HEK293 (cell line): ENCODE measurements around the gene CDC42EP5.

Experiments used
- CTCF ChIA-PET: fragments of 350-600 bp; formaldehyde crosslinking; extraction: SDS; loops from one replicate; lab custom pipeline; 2021; ENCODE audit warnings: antibody characterized with exemption; lab: Yijun Ruan, JAX
- POLR2A ChIA-PET: fragments of 300-600 bp; formaldehyde crosslinking; extraction: SDS; loops from one replicate; lab custom pipeline; 2020; ENCODE audit warnings: antibody characterized with exemption, inconsistent platforms; lab: Yijun Ruan, JAX
- H3K27ac ChIP-seq: fragments of 200-500 bp; sonication (Bioruptor generic); 2 replicates; pipeline ENCODE4 v1.5.1; 2014; ENCODE audit warnings: low read depth, low read length, control low read depth, inconsistent platforms; ENCODE audit errors: extremely low read depth
- H3K36me3 ChIP-seq, 2 experiments: fragments of 200-500 bp in 1 of 2; sonication (Bioruptor generic) in 1 of 2; 1 replicate in 1 of 2; 2 replicates in 1 of 2; pipeline ENCODE4 v1.5.1; 2014 to 2017; ENCODE audit warnings: inconsistent platforms in 2 of 2, low read length in 2 of 2; ENCODE audit not compliant: control insufficient read depth in 2 of 2, insufficient read depth in 1 of 2
- H3K4me1 ChIP-seq: fragments of 200-500 bp; sonication (Bioruptor generic); 2 replicates; pipeline ENCODE4 v1.5.1; 2014; ENCODE audit warnings: mild to moderate bottlenecking, low read length, inconsistent platforms; ENCODE audit not compliant: control insufficient read depth, insufficient read depth
- H3K4me3 ChIP-seq: 2 replicates; pipeline ENCODE4 v1.5.1; 2011; ENCODE audit warnings: low read depth, mild to moderate bottlenecking, control low read depth, low read length, moderate library complexity
- H3K9me3 ChIP-seq: fragments of 200-500 bp; sonication (Bioruptor generic); 2 replicates; pipeline ENCODE4 v1.5.1; 2014; ENCODE audit warnings: low read depth, low read length, inconsistent platforms; ENCODE audit not compliant: control insufficient read depth, insufficient read depth
- AEBP2 ChIP-seq: fragments of 450-650 bp; formaldehyde crosslinking; IDR thresholded peaks from 2 replicates; pipeline ENCODE4 v1.5.1; 2016; ENCODE audit warnings: missing biosample characterization, missing genetic modification characterization, borderline replicate concordance
- GLIS1 ChIP-seq: fragments of 450-650 bp; formaldehyde crosslinking; IDR thresholded peaks from 2 replicates; pipeline ENCODE4 v1.5.1; 2016; ENCODE audit warnings: missing biosample characterization, missing genetic modification characterization
- KLF8 ChIP-seq: fragments of 450-650 bp; formaldehyde crosslinking; IDR thresholded peaks from 2 replicates; pipeline ENCODE4 v1.5.1; 2016; ENCODE audit warnings: missing biosample characterization, missing genetic modification characterization
- MYNN ChIP-seq: fragments of 450-650 bp; formaldehyde crosslinking; IDR thresholded peaks from 2 replicates; pipeline ENCODE4 v1.5.1; 2016; ENCODE audit warnings: missing biosample characterization, missing genetic modification characterization, borderline replicate concordance
- ZFHX2 ChIP-seq: fragments of 450-650 bp; formaldehyde crosslinking; conservative IDR thresholded peaks from 2 replicates; pipeline ENCODE4 v1.5.1; 2016; ENCODE audit warnings: missing biosample characterization, missing genetic modification characterization
- ZIC2 ChIP-seq: fragments of 450-650 bp; formaldehyde crosslinking; IDR thresholded peaks from 2 replicates; pipeline ENCODE4 v1.5.1; 2016; ENCODE audit warnings: missing biosample characterization, missing genetic modification characterization
- ZNF121 ChIP-seq: fragments of 450-650 bp; formaldehyde crosslinking; IDR thresholded peaks from 2 replicates; pipeline ENCODE4 v1.5.1; 2016; ENCODE audit warnings: missing biosample characterization, missing genetic modification characterization
- ZNF155 ChIP-seq: fragments of 450-650 bp; formaldehyde crosslinking; IDR thresholded peaks from 2 replicates; pipeline ENCODE4 v1.5.1; 2016; ENCODE audit warnings: missing biosample characterization, missing genetic modification characterization
- ZNF266 ChIP-seq: fragments of 450-650 bp; formaldehyde crosslinking; IDR thresholded peaks from 2 replicates; pipeline ENCODE4 v1.5.1; 2016; ENCODE audit warnings: missing biosample characterization, missing genetic modification characterization, low read depth
- ZNF274 ChIP-seq, 2 experiments: fragments of 200-500 bp in 1 of 2; fragments of 450-650 bp in 1 of 2; sonication (Bioruptor generic) in 1 of 2; formaldehyde crosslinking in 1 of 2; IDR thresholded peaks; 2 replicates each; pipeline versions ENCODE4 v1.5.1 to v1.6.1; 2014 to 2016; ENCODE audit warnings: borderline replicate concordance in 1 of 2, inconsistent platforms in 1 of 2, low read length in 1 of 2, missing biosample characterization in 1 of 2, missing genetic modification characterization in 1 of 2
- ZNF350 ChIP-seq: fragments of 450-650 bp; formaldehyde crosslinking; IDR thresholded peaks from 2 replicates; pipeline ENCODE4 v1.5.0; 2017; ENCODE audit warnings: missing biosample characterization, mild to moderate bottlenecking, missing genetic modification characterization
- ZNF426 ChIP-seq: fragments of 450-650 bp; formaldehyde crosslinking; IDR thresholded peaks from 2 replicates; pipeline ENCODE4 v1.5.1; 2017; ENCODE audit warnings: missing biosample characterization, missing genetic modification characterization, mild to moderate bottlenecking, inconsistent platforms, moderate library complexity
- ZNF600 ChIP-seq: fragments of 450-650 bp; formaldehyde crosslinking; IDR thresholded peaks from 2 replicates; pipeline ENCODE4 v1.5.1; 2016; ENCODE audit warnings: missing biosample characterization, missing genetic modification characterization
- ZNF677 ChIP-seq: fragments of 450-650 bp; IDR thresholded peaks from 2 replicates; pipeline ENCODE4 v1.5.0; 2018; ENCODE audit warnings: missing biosample characterization, mild to moderate bottlenecking, missing genetic modification characterization, moderate library complexity
- ZNF768 ChIP-seq: fragments of 450-650 bp; formaldehyde crosslinking; IDR thresholded peaks from 2 replicates; pipeline ENCODE4 v1.5.1; 2018; ENCODE audit warnings: missing biosample characterization, mild to moderate bottlenecking, missing genetic modification characterization
- TF ChIP-seq, protein P1 (sequence below): fragments of 450-650 bp; formaldehyde crosslinking; IDR thresholded peaks from 2 replicates; pipeline ENCODE4 v1.5.1; 2016; ENCODE audit warnings: missing biosample characterization, missing genetic modification characterization
- TF ChIP-seq, protein P2 (sequence below): fragments of 450-650 bp; formaldehyde crosslinking; IDR thresholded peaks from 2 replicates; pipeline ENCODE4 v1.5.1; 2016; ENCODE audit warnings: missing biosample characterization, missing genetic modification characterization
- TF ChIP-seq, protein P3 (sequence below): fragments of 450-650 bp; formaldehyde crosslinking; IDR thresholded peaks from 2 replicates; pipeline ENCODE4 v1.5.1; 2016; ENCODE audit warnings: missing biosample characterization, missing genetic modification characterization

CDC42EP5 gene

GRCh38 chr19:54429545-54430227 lies 43.4 kb downstream of the CDC42EP5 start:
- Histone ChIP-seq H3K9me3 (no peaks in the 10 kb centered on the region), H3K36me3 (peaks cover 0 to 4% of the 10 kb centered on the region in 2 experiments; a peak in 1 of 3 replicates), H3K4me1 (peaks cover 10% of the 10 kb centered on the region), H3K4me3 (no peak overlapping the region), H3K27ac (no peak overlapping the region)
- CTCF ChIA-PET: interaction anchor here (0.6 to 2.8 kb wide), 6 partner anchors 9 to 1111 kb away, joined by 3 to 15 read pairs (median 5); no protein-coding TSS in a partner anchor
- POLR2A ChIA-PET: interaction anchor here (0.6 to 3.0 kb wide), 11 partner anchors 7 to 268 kb away, joined by 3 to 18 read pairs (median 4); partner anchors contain the start of genes CDC42EP5, LENG8 and LENG9
- TF ChIP-seq MYNN (tag by site-specific recombination) (no peak), ZNF155 (no peak)
- TF ChIP-seq, protein P1, sequence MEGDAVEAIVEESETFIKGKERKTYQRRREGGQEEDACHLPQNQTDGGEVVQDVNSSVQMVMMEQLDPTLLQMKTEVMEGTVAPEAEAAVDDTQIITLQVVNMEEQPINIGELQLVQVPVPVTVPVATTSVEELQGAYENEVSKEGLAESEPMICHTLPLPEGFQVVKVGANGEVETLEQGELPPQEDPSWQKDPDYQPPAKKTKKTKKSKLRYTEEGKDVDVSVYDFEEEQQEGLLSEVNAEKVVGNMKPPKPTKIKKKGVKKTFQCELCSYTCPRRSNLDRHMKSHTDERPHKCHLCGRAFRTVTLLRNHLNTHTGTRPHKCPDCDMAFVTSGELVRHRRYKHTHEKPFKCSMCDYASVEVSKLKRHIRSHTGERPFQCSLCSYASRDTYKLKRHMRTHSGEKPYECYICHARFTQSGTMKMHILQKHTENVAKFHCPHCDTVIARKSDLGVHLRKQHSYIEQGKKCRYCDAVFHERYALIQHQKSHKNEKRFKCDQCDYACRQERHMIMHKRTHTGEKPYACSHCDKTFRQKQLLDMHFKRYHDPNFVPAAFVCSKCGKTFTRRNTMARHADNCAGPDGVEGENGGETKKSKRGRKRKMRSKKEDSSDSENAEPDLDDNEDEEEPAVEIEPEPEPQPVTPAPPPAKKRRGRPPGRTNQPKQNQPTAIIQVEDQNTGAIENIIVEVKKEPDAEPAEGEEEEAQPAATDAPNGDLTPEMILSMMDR (tag by site-specific recombination): 0 out of 2 replicates have a peak, but pooled peaks have one; percentile 22
- TF ChIP-seq, all 188 proteins: peak for 1

DNA sequence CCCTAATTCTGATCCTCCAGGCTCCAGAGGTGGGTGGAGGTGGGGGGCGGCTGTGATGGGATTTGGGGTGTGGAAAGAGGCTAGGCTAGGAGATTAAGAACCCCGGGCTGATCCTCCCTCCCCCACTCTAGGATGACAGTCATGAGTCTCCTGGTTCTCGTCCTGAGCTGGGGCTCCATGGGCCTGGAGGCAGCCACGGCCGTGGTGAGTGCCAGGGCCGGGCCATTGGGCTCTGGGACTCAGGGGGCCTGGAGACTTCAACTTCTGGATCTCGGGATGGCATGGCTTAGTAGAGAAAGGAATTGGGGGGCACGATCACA lies 44.0 kb downstream of the CDC42EP5 start:
- Histone ChIP-seq H3K4me1 (peaks cover 10% of the 10 kb centered on the region), H3K36me3 (no peaks in the 10 kb centered on the region), H3K9me3 (no peaks in the 10 kb centered on the region), H3K4me3 (no peak overlapping the region), H3K27ac (no peak overlapping the region)
- POLR2A ChIA-PET: interaction anchor here (0.6 to 3.0 kb wide), 6 partner anchors 9 to 268 kb away, joined by 3 to 18 read pairs (median 7); partner anchors contain the start of genes CDC42EP5 and LENG8
- CTCF ChIA-PET: interaction anchor here (0.6 to 2.8 kb wide), 4 partner anchors 10 to 1111 kb away, joined by 3 to 15 read pairs (median 5); no protein-coding TSS in a partner anchor
- TF ChIP-seq ZFHX2 (tag by site-specific recombination): peak; percentile 47
- TF ChIP-seq GLIS1 (tag by site-specific recombination): no peak

DNA sequence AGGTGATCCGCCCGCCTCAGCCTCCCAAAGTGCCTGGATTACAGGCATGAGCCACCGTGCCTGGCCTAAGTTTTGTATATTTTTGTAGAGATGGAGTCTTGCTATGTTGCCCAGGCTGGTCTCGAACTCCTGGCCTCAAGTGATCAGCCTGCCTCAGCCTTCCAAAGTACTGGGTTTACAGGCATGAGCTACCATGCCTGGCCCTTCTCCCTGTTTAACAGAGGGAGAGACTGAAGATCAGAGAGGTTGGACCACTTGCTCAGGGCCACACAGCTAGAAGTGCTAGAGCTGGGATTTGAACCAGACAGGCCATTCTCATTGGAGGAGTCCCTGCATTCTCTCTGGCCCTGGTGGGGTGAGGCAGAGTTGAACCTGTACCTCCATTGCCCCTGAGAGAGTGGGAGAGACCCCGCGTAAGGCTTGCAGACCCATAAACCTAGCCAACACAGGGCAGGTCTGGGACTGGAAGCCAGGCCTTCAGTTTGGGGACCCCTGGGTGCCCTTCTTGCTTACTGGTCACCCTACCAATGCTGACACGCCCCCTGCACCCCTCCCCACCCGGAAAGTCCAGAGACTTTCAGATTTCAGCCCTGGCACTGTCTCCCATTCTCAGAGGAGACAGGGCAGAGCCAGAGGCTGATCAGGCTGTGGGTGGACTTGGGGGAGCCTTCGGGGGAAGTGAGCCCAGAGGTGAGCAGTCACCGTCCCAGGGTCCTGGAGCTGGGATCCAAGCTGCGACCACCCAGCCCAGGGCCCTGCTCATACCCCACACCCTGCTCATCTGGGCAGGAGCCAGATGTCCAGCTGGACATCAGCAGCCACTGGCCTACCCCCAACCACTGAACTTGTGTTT lies 44.5 kb downstream of the CDC42EP5 start:
- TF ChIP-seq ZNF121: peak; percentile 85
- peak; percentile 73; the same call in 1 of the 2 replicates for TF ChIP-seq ZNF768 (tag by site-specific recombination)
- TF ChIP-seq, protein P2, sequence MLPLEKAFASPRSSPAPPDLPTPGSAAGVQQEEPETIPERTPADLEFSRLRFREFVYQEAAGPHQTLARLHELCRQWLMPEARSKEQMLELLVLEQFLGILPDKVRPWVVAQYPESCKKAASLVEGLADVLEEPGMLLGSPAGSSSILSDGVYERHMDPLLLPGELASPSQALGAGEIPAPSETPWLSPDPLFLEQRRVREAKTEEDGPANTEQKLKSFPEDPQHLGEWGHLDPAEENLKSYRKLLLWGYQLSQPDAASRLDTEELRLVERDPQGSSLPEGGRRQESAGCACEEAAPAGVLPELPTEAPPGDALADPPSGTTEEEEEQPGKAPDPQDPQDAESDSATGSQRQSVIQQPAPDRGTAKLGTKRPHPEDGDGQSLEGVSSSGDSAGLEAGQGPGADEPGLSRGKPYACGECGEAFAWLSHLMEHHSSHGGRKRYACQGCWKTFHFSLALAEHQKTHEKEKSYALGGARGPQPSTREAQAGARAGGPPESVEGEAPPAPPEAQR: no peak
- TF ChIP-seq, all 188 proteins: peak for 2
- no peaks in the 10 kb centered on the region for H3K36me3 ChIP-seq
- no peak overlapping the region for H3K27ac ChIP-seq
- peaks cover 10% of the 10 kb centered on the region for H3K4me1 ChIP-seq
- H3K9me3 ChIP-seq: no peaks in the 10 kb centered on the region
- ChIA-PET CTCF (interaction anchor here (0.6 to 2.8 kb wide), 5 partner anchors 10 to 1112 kb away, joined by 3 to 15 read pairs (median 5); no protein-coding TSS in a partner anchor), POLR2A (interaction anchor here (0.6 to 3.0 kb wide), 7 partner anchors 10 to 237 kb away, joined by 3 to 18 read pairs (median 4); partner anchors contain the start of genes CDC42EP5, LENG8 and LENG9)
- no peak overlapping the region for H3K4me3 ChIP-seq

DNA sequence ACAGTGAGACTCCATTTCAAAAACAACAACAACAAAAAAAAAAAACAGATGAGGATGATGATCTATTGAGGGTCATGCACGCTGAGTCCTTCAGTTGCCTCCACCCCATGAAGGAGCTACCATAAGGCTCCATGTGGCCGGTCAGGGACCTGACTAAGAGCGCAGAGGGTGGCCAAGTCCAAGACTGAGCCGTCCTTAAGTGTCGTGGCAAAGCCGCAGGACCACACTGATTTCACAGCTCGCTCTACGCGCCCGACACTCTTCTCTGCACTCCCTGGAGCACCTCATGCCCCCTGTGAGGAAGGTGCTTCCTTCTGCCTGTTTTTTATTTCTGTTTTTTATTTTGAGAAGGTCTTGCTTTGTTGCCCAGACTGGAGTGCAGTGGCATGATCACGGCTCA lies 45.5 kb downstream of the CDC42EP5 start:
- Histone ChIP-seq H3K36me3 (no peaks in the 10 kb centered on the region), H3K4me3 (no peak overlapping the region), H3K9me3 (no peaks in the 10 kb centered on the region), H3K27ac (no peak overlapping the region), H3K4me1 (peaks cover 10% of the 10 kb centered on the region)
- POLR2A ChIA-PET: interaction anchor here (0.6 to 3.0 kb wide), 3 partner anchors 21 to 38 kb away, joined by 3 to 18 read pairs (median 4); partner anchors contain the start of gene LENG8
- CTCF ChIA-PET: interaction anchor here (0.6 to 2.8 kb wide), 6 partner anchors 11 to 1221 kb away, joined by 3 to 15 read pairs (median 4); no protein-coding TSS in a partner anchor
- TF ChIP-seq, protein P3, sequence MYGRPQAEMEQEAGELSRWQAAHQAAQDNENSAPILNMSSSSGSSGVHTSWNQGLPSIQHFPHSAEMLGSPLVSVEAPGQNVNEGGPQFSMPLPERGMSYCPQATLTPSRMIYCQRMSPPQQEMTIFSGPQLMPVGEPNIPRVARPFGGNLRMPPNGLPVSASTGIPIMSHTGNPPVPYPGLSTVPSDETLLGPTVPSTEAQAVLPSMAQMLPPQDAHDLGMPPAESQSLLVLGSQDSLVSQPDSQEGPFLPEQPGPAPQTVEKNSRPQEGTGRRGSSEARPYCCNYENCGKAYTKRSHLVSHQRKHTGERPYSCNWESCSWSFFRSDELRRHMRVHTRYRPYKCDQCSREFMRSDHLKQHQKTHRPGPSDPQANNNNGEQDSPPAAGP (tag by site-specific recombination): no peak
- TF ChIP-seq ZNF350 (tag by site-specific recombination) (no peak), ZNF677 (tag by site-specific recombination) (no peak), KLF8 (tag by site-specific recombination) (no peak), ZNF266 (no peak), ZIC2 (tag by site-specific recombination) (no peak), ZNF426 (tag by site-specific recombination) (no peak), ZNF600 (tag by site-specific recombination) (no peak), ZNF274 (IDR thresholded peaks at IDR 0.05; ENCODE audit: low read length) (no peak), ZNF274 (tag by site-specific recombination; IDR thresholded peaks at IDR 0.05; ENCODE audit: borderline replicate concordance) (no peak), AEBP2 (tag by site-specific recombination) (no peak)
